GM06990 (cell line): ENCODE data around the gene APPBP2.
A peak's percentile ranks its signal among the peaks of the same experiment; 100 is the strongest.
"Not testable (repeated sequence)": the region's sequence is repeated elsewhere in the genome, so short reads cannot be mapped to it uniquely, and the experiment has no call there.

Experiments used
- DNase-seq: peaks from one replicate; pipeline ENCODE4 v3.0.0-alpha.2; 2011; ENCODE audit not compliant: insufficient read length; ENCODE audit errors: extremely low read depth
- H3K27me3 ChIP-seq: replicated peaks from 2 replicates; pipeline ENCODE4 v1.6.0; 2011; ENCODE audit warnings: low read length; ENCODE audit not compliant: control insufficient read depth, insufficient read depth
- H3K36me3 ChIP-seq: 2 replicates; pipeline ENCODE4 v1.5.1; 2011; ENCODE audit warnings: low read length; ENCODE audit not compliant: control insufficient read depth, insufficient read depth
- H3K4me3 ChIP-seq: replicated peaks from 2 replicates; pipeline ENCODE4 v1.5.1; 2011; ENCODE audit warnings: low read depth, mild to moderate bottlenecking, control low read depth, low read length
- CTCF ChIP-seq: IDR thresholded peaks from 2 replicates; pipeline ENCODE4 v1.5.1; 2011; ENCODE audit warnings: low read length, control low read depth, mild to moderate bottlenecking, inconsistent platforms; ENCODE audit not compliant: insufficient read depth, poor library complexity, severe bottlenecking

APPBP2 gene

GRCh38 chr17:60426596-60426995, 99.4 kb downstream of the APPBP2 start:
- Histone ChIP-seq H3K36me3 (no peaks in the 10 kb centered on the region), H3K27me3 (no peaks in the 10 kb centered on the region; the same call in none of the 2 replicates), H3K4me3 (no peak overlapping the region)
- TF ChIP-seq CTCF, result no peak
- DNase-seq, result no peak

- no peaks in the 10 kb centered on the region for H3K36me3 ChIP-seq
- H3K4me3 ChIP-seq, result no peak overlapping the region
- no peak for TF ChIP-seq CTCF
- DNase-seq, result no peak
- no peaks in the 10 kb centered on the region; the same call in none of the 2 replicates for H3K27me3 ChIP-seq
Observed at GRCh38 chr17:60425626-60426025, 100.4 kb downstream of the APPBP2 start.

- no peak for DNase-seq
- no peaks in the 10 kb centered on the region; the same call in 1 of the 2 replicates for H3K27me3 ChIP-seq
- H3K36me3 ChIP-seq, result no peaks in the 10 kb centered on the region
- no peak overlapping the region for H3K4me3 ChIP-seq
- TF ChIP-seq CTCF, result no peak
Observed at GRCh38 chr17:60423865-60424264, 102.2 kb downstream of the APPBP2 start.

- H3K4me3 ChIP-seq, result peak within 1 kb of the TSS; percentile 65
- DNase-seq, result no peak
- H3K27me3 ChIP-seq, result no peaks in the 10 kb centered on the region; the same call in 1 of the 2 replicates
Observed at GRCh38 chr17:60422162-60422665, 103.8 kb downstream of the APPBP2 start, which contains the start of gene CHCT1. CHCT1 (plus strand) TSS chr17:60422489; CDS start chr17:60422593, 104 bp downstream.

GRCh38 chr17:60421273-60422161, 104.5 kb downstream of the APPBP2 start:
- TF ChIP-seq CTCF, result peak; percentile 96
- Histone ChIP-seq H3K4me3 (peak overlapping the region; percentile 65), H3K27me3 (no peaks in the 10 kb centered on the region; the same call in 1 of the 2 replicates), H3K36me3 (no peaks in the 10 kb centered on the region)
- DNase-seq, result peak; percentile 85

More at GRCh38 chr17:60422162-60422665, 103.8 kb downstream of the APPBP2 start, which contains the start of gene CHCT1:
- H3K36me3 ChIP-seq, result no peaks in the 10 kb centered on the region
- TF ChIP-seq CTCF, result no peak

GRCh38 chr17:60419875-60420274, 106.2 kb downstream of the APPBP2 start:
- not testable (repeated sequence) for H3K27me3 ChIP-seq

GRCh38 chr17:60419003-60419402, 107.0 kb downstream of the APPBP2 start:
- not testable (repeated sequence) for H3K36me3 ChIP-seq, H3K27me3 ChIP-seq, DNase-seq, H3K4me3 ChIP-seq

More at GRCh38 chr17:60419875-60420274, 106.2 kb downstream of the APPBP2 start:
- H3K36me3 ChIP-seq, DNase-seq, H3K4me3 ChIP-seq: not testable (repeated sequence)
